GM12878 (cell line): ENCODE data around the gene NSMCE1.

Experiments used
- CTCF ChIP-seq, 3 experiments: IDR thresholded peaks in 2 of 3; conservative IDR thresholded peaks in 1 of 3; 2 replicates each; pipeline ENCODE4 v1.5.1; 2011; ENCODE audit warnings: low read depth in 3 of 3, low read length in 3 of 3, mild to moderate bottlenecking in 3 of 3, control low read depth in 2 of 3, moderate library complexity in 2 of 3, inconsistent platforms in 1 of 3, mixed read lengths in 1 of 3; ENCODE audit not compliant: control insufficient read depth in 2 of 3, insufficient read depth in 1 of 3; ENCODE audit errors: extremely low read depth in 1 of 3
- JUND ChIP-seq: IDR thresholded peaks from 2 replicates; pipeline ENCODE4 v1.6.1; 2012; ENCODE audit warnings: low read depth, mild to moderate bottlenecking, low read length, improper control_type of control experiment, moderate library complexity
- POLR2AphosphoS5 ChIP-seq: IDR thresholded peaks from 2 replicates; pipeline ENCODE4 v1.6.1; 2011; ENCODE audit warnings: mild to moderate bottlenecking, low read length, inconsistent platforms
- TAF1 ChIP-seq: IDR thresholded peaks from 2 replicates; pipeline ENCODE4 v1.6.1; 2011; ENCODE audit warnings: mild to moderate bottlenecking, low read depth, low read length, borderline replicate concordance

- TF ChIP-seq JUND (no peak), CTCF (IDR thresholded peaks at IDR 0.05 in 2 of 3, conservative IDR thresholded peaks at IDR 0.05 in 1 of 3; ENCODE audit: control insufficient read depth in 2 of 3, extremely low read depth in 1 of 3, insufficient read depth in 1 of 3, low read depth in 3 of 3, low read length in 3 of 3) (no peak), POLR2AphosphoS5 (no peak), TAF1 (no peak)
Observed at GRCh38 chr16:27191352-27191924, 77.1 kb downstream of the NSMCE1 start.
